Stomach (tissue), 4 donors: ENCODE results near the gene FLOT2.

Experiments used
- POLR2A ChIP-seq, 4 donors: fragments of 450-650 bp; IDR thresholded peaks; one replicate each; pipeline ENCODE4 v1.6.1; 2016; ENCODE audit warnings: antibody characterized with exemption in 4 of 4, control low read depth in 2 of 4, mild to moderate bottlenecking in 1 of 4, moderate library complexity in 1 of 4
- POLR2AphosphoS5 ChIP-seq, 3 donors: sonication (generic); formaldehyde crosslinking; IDR thresholded peaks; one replicate each; pipeline ENCODE4 v1.6.1; 2016; ENCODE audit warnings: antibody characterized with exemption in 3 of 3
- TF ChIP-seq, protein P1 (sequence below), 7 experiments: fragments of 450-650 bp in 4 of 7; fragments of 200-600 bp in 3 of 7; sonication (generic) in 3 of 7; IDR thresholded peaks; one replicate each; pipeline ENCODE4 v1.5.1; 2016 to 2019; ENCODE audit warnings: antibody characterized with exemption in 7 of 7, control low read depth in 2 of 7, mild to moderate bottlenecking in 1 of 7

DNA sequence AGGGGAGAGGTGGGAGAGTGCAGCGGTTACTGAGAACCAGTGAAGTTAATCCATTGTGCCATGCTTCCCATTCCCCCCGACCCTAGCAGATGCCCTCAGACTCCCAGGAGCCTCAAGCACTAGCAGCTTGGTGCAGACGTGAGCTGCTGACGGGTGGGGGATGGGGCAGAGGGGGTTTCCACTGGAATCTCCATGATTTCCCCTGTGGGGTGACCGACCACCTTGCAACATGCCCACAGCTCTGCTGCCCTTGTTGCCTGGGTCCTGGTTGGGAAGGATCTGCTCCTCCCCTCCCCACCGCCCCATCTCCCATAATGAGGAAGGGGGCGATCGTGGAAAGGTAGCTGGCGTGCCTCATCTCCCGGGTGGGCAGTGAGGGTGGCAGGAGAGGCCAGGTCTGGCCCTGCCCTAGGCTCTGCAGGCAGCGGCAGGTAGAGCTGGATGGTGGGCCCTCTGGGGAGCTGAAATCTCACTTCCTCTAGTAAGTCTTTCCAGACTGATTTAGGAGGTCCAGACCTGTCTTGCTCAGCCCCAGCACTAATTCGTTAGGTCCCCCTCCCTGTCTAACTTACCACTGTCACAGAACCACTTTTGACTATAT, 9.6 kb downstream of the FLOT2 start:
- TF ChIP-seq, protein P1, sequence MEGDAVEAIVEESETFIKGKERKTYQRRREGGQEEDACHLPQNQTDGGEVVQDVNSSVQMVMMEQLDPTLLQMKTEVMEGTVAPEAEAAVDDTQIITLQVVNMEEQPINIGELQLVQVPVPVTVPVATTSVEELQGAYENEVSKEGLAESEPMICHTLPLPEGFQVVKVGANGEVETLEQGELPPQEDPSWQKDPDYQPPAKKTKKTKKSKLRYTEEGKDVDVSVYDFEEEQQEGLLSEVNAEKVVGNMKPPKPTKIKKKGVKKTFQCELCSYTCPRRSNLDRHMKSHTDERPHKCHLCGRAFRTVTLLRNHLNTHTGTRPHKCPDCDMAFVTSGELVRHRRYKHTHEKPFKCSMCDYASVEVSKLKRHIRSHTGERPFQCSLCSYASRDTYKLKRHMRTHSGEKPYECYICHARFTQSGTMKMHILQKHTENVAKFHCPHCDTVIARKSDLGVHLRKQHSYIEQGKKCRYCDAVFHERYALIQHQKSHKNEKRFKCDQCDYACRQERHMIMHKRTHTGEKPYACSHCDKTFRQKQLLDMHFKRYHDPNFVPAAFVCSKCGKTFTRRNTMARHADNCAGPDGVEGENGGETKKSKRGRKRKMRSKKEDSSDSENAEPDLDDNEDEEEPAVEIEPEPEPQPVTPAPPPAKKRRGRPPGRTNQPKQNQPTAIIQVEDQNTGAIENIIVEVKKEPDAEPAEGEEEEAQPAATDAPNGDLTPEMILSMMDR (IDR thresholded peaks at IDR 0.05): no peak
- TF ChIP-seq POLR2A (IDR thresholded peaks at IDR 0.05) (no peak), POLR2AphosphoS5 (IDR thresholded peaks at IDR 0.05) (no peak)
